GM23248 (cell line): ENCODE results near the gene GNB5. TPM values are rescaled to one million over a fixed set of nuclear protein-coding genes. Genes with fewer than 3 reads are reported as not detected.

Source experiments
- DNase-seq: peaks from one replicate; pipeline ENCODE4 v3.0.0-alpha.2; 2015
- H2AFZ ChIP-seq: fragments of 200-600 bp; sonication (generic); 2 replicates; pipeline ENCODE4 v1.6.1; 2016; ENCODE audit warnings: antibody characterized with exemption
- H3F3A ChIP-seq: fragments of 200-600 bp; sonication (generic); 2 replicates; pipeline ENCODE4 v1.6.1; 2016; ENCODE audit warnings: mild to moderate bottlenecking, antibody characterized with exemption, mixed run types; ENCODE audit not compliant: insufficient read depth
- H3K27ac ChIP-seq: fragments of 200-600 bp; sonication (generic); 2 replicates; pipeline ENCODE4 v1.5.1; 2016; ENCODE audit warnings: mild to moderate bottlenecking
- H3K27me3 ChIP-seq: fragments of 200-600 bp; sonication (generic); replicated peaks from 2 replicates; pipeline ENCODE4 v1.6.1; 2016; ENCODE audit warnings: mild to moderate bottlenecking; ENCODE audit not compliant: insufficient read depth
- H3K36me3 ChIP-seq: fragments of 200-600 bp; sonication (generic); 2 replicates; pipeline ENCODE4 v1.6.1; 2016; ENCODE audit warnings: low read depth, mild to moderate bottlenecking
- H3K4me1 ChIP-seq: fragments of 200-600 bp; sonication (generic); 2 replicates; pipeline ENCODE4 v1.6.1; 2016; ENCODE audit warnings: mild to moderate bottlenecking; ENCODE audit not compliant: insufficient read depth
- H3K4me2 ChIP-seq: fragments of 200-600 bp; sonication (generic); one replicate; pipeline ENCODE4 v1.6.1; 2016; ENCODE audit warnings: mild to moderate bottlenecking; ENCODE audit not compliant: unreplicated experiment
- H3K4me3 ChIP-seq: fragments of 200-600 bp; sonication (generic); 2 replicates; pipeline ENCODE4 v1.5.1; 2016; ENCODE audit warnings: mild to moderate bottlenecking
- H3K79me2 ChIP-seq: fragments of 200-600 bp; sonication (generic); 2 replicates; pipeline ENCODE4 v1.6.1; 2016; ENCODE audit warnings: mild to moderate bottlenecking; ENCODE audit not compliant: insufficient read depth
- H3K9ac ChIP-seq: fragments of 200-600 bp; sonication (generic); 2 replicates; pipeline ENCODE4 v1.6.1; 2016; ENCODE audit warnings: mild to moderate bottlenecking
- H3K9me2 ChIP-seq: fragments of 200-600 bp; sonication (generic); 2 replicates; pipeline ENCODE4 v1.6.1; 2016; ENCODE audit warnings: mixed run types, mild to moderate bottlenecking, moderate library complexity; ENCODE audit not compliant: insufficient read depth
- H3K9me3 ChIP-seq: fragments of 200-600 bp; sonication (generic); one replicate; pipeline ENCODE4 v1.6.1; 2017; ENCODE audit warnings: low read depth
- H4K20me1 ChIP-seq: fragments of 200-600 bp; sonication (generic); 2 replicates; pipeline ENCODE4 v1.6.0; 2016; ENCODE audit not compliant: insufficient read depth
- EZH2 ChIP-seq: fragments of 200-600 bp; sonication (generic); IDR thresholded peaks from 2 replicates; pipeline ENCODE4 v1.6.1; 2018; ENCODE audit warnings: antibody characterized with exemption, mild to moderate bottlenecking; ENCODE audit not compliant: insufficient read depth, poor library complexity, severe bottlenecking
- EZH2phosphoT487 ChIP-seq: fragments of 200-600 bp; sonication (generic); IDR thresholded peaks from 2 replicates; pipeline ENCODE4 v1.6.1; 2018; ENCODE audit warnings: antibody characterized with exemption, moderate library complexity, mild to moderate bottlenecking, low read depth; ENCODE audit not compliant: insufficient read depth
- WGBS, 2 experiments: methylation state at CpG; one replicate each; pipeline ENCODE4 v1.1.6; 2015 to 2017; ENCODE audit warnings: low lambda C conversion rate in 2 of 2, low coverage in 1 of 2; ENCODE audit errors: missing lambda C conversion rate in 2 of 2; 5-methylcytosine and 5-hydroxymethylcytosine counted together
- in situ Hi-C: fragments of 300-500 bp; cut with MboI; formaldehyde crosslinking; loops from 2 replicates; pipeline ENCODE4 v1.15.0; 2020
- polyA plus RNA-seq: library from polyadenylated mRNA; unstranded; fragments of >200 nt; fragmentation: Nextera tagmentation; extraction: Ambion mirVana; gene quantifications from 2 replicates; pipeline ENCODE4 v1.2.1, GENCODE V29; 2016
- total RNA-seq: library from RNA; depleted of rRNA; stranded (reverse); fragments of >200 nt; shearing (Covaris generic); gene quantifications from 2 replicates; pipeline ENCODE4 v1.2.3, GENCODE V29; 2014

GNB5 gene
- total and polyA plus RNA-seq, 2 experiments from 2014 or later, result 39.9 to 42.8 TPM

- 34 to 35% methylated on average over 5 of the region's 5 CpGs for WGBS, 2 experiments
- Histone ChIP-seq H3K27me3 (no peaks in the 10 kb centered on the region), H3K4me1 (peaks cover 6% of the 10 kb centered on the region), H4K20me1 (no peaks in the 10 kb centered on the region), H3K9me2 (no peaks in the 10 kb centered on the region), H2AFZ (no peak overlapping the region), H3K36me3 (no peaks in the 10 kb centered on the region), H3K9ac (peak overlapping the region; percentile 70), H3K4me2 (peak overlapping the region; percentile 68), H3K27ac (peak overlapping the region; percentile 94), H3K79me2 (no peaks in the 10 kb centered on the region), H3F3A (peaks cover 28% of the 10 kb centered on the region), H3K4me3 (no peak overlapping the region), H3K9me3 (no peaks in the 10 kb centered on the region)
- peak; percentile 98 for DNase-seq
- in situ Hi-C loops, result no loop called here
- TF ChIP-seq EZH2, result no peak
- no peak for TF ChIP-seq EZH2phosphoT487
Measured at GRCh38 chr15:52103217-52104207, 87.7 kb downstream of the GNB5 start.

- Histone ChIP-seq H3K36me3 (no peaks in the 10 kb centered on the region), H3F3A (peaks cover 29% of the 10 kb centered on the region), H3K4me2 (peak overlapping the region; percentile 68), H3K4me3 (no peak overlapping the region), H3K4me1 (peaks cover 6% of the 10 kb centered on the region), H3K79me2 (no peaks in the 10 kb centered on the region), H3K27me3 (no peaks in the 10 kb centered on the region), H2AFZ (no peak overlapping the region), H3K9me2 (no peaks in the 10 kb centered on the region), H3K9ac (peak overlapping the region; percentile 70), H4K20me1 (no peaks in the 10 kb centered on the region), H3K27ac (peak overlapping the region; percentile 94), H3K9me3 (no peaks in the 10 kb centered on the region)
- WGBS, 2 experiments, result 43% methylated on average over 2 of the region's 2 CpGs
- peak; percentile 90 for DNase-seq
- in situ Hi-C loops, result no loop called here
- no peak for TF ChIP-seq EZH2phosphoT487
- no peak for TF ChIP-seq EZH2
Measured at GRCh38 chr15:52102463-52102862, 88.7 kb downstream of the GNB5 start.

GRCh38 chr15:52101542-52102323 lies 89.5 kb downstream of the GNB5 start:
- no peak for DNase-seq
- Histone ChIP-seq H3K4me1 (peaks cover 6% of the 10 kb centered on the region), H3K27ac (peak overlapping the region; percentile 94), H3K9me2 (no peaks in the 10 kb centered on the region), H3K27me3 (no peaks in the 10 kb centered on the region), H4K20me1 (no peaks in the 10 kb centered on the region), H2AFZ (no peak overlapping the region), H3K79me2 (no peaks in the 10 kb centered on the region), H3K9me3 (no peaks in the 10 kb centered on the region), H3K9ac (peak overlapping the region; percentile 51), H3K4me2 (no peak overlapping the region), H3K4me3 (no peak overlapping the region), H3F3A (peaks cover 35% of the 10 kb centered on the region), H3K36me3 (no peaks in the 10 kb centered on the region)
- WGBS, 2 experiments, result 58 to 60% methylated on average over 16 of the region's 16 CpGs
- TF ChIP-seq EZH2phosphoT487 (no peak), EZH2 (no peak)
- in situ Hi-C loops, result no loop called here

- H3K9ac ChIP-seq, result no peak overlapping the region
- H3K27me3 ChIP-seq, result no peaks in the 10 kb centered on the region
- DNase-seq, result peak; percentile 87
- no peaks in the 10 kb centered on the region for H3K79me2 ChIP-seq
- H3K9me2 ChIP-seq, result no peaks in the 10 kb centered on the region
- H3K4me2 ChIP-seq, result no peak overlapping the region
- H3K4me1 ChIP-seq, result peaks cover 8% of the 10 kb centered on the region
- peaks cover 37% of the 10 kb centered on the region for H3F3A ChIP-seq
- no peaks in the 10 kb centered on the region for H3K9me3 ChIP-seq
- no peak for TF ChIP-seq EZH2
- TF ChIP-seq EZH2phosphoT487, result no peak
- H3K36me3 ChIP-seq, result no peaks in the 10 kb centered on the region
- H2AFZ ChIP-seq, result no peak overlapping the region
- H4K20me1 ChIP-seq, result no peaks in the 10 kb centered on the region
- no peak overlapping the region; the same call in 1 of the 2 replicates for H3K27ac ChIP-seq
- no peak overlapping the region for H3K4me3 ChIP-seq
- in situ Hi-C loops, result no loop called here
- WGBS, 2 experiments, result 38 to 41% methylated on average over 6 of the region's 6 CpGs
Measured at GRCh38 chr15:52100807-52101442, 90.3 kb downstream of the GNB5 start.
